Measurements from ENCODE around the gene FIBP. TPM values are rescaled to one million over a fixed set of nuclear protein-coding genes. Genes with fewer than 3 reads are reported as not detected.
A peak's percentile ranks its signal among the peaks of the same experiment; 100 is the strongest.

The FIBP gene
- total RNA-seq, 1 donor from 2014 or later, result 35.5 TPM

DNA sequence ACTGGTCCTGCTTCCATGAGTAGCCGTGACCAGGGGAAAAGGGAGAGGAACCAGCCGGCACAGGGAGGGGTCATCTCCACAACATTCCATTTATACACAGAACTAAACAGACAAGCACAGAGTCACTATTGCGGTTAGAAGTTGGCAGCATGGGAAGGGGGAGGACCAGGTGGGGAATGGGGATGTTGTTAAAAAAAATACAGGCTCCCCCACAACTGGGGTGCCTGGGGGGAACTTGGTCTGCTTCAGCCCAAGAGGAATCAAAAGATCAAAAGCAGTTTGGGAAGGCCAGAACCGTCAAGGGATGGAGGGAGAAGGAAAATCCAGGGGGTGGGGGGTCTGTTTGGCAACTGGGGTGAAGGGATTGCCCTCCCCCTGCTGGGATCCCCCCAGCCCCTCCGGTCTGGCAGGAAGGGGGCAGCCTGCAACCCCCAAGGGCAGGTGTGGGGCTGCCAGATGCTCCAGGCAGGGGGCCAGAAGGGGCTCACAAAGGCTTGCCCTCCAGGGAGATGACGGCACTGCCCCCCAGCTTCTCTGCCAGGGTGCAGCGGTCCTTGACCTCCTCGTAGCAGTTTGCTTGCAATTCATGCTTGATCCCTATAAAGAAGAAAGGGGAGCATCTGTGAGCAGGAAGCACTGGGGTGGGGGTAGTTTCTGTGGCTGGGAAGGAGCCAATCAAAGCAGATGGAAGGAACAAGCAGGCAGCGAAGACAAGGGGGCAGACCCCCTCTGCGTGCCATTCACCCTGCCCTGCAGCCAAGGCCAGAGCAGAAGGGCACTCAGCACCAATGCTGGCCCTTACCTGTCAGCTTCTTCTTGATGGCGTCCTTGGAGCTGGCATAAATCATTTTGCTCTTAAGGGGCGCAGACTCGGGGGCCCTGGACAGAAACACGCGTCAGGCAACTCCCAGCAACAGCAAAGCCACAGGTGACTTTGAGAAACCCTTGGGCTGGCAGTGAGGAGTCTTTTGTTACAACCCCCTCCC lies 33.1 kb downstream of the FIBP start:
- peaks cover 48% of the 10 kb centered on the region for H3K36me3 ChIP-seq
- ATAC-seq (no peak), DNase-seq (peak; percentile 62)

DNA sequence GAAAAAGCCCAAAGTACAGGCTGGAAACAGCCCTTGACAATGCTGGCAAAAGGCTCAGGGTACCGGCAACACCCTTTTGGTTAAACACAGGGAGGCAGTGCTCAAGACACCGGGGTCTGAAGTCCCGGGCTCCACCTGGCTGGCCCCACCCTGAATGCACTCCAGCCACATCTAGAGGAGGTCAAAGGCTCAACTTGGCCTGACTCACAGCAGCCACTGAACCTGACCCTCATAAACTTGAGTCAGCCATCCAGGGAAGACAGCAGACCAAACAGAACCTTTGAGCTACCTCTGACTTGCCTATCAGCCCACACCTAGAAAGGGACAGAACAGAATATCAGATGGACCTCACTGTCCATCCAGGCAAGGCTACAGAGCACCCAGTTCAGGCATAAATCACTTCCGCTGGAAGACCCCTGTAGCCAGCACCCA lies 34.1 kb downstream of the FIBP start:
- intact Hi-C loops (cut with DNase I), result no loop called here
- peaks cover 13% of the 10 kb centered on the region for H3K4me1 ChIP-seq
- H3K36me3 ChIP-seq, result peaks cover 48% of the 10 kb centered on the region
- TF ChIP-seq, protein P1, sequence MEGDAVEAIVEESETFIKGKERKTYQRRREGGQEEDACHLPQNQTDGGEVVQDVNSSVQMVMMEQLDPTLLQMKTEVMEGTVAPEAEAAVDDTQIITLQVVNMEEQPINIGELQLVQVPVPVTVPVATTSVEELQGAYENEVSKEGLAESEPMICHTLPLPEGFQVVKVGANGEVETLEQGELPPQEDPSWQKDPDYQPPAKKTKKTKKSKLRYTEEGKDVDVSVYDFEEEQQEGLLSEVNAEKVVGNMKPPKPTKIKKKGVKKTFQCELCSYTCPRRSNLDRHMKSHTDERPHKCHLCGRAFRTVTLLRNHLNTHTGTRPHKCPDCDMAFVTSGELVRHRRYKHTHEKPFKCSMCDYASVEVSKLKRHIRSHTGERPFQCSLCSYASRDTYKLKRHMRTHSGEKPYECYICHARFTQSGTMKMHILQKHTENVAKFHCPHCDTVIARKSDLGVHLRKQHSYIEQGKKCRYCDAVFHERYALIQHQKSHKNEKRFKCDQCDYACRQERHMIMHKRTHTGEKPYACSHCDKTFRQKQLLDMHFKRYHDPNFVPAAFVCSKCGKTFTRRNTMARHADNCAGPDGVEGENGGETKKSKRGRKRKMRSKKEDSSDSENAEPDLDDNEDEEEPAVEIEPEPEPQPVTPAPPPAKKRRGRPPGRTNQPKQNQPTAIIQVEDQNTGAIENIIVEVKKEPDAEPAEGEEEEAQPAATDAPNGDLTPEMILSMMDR (IDR thresholded peaks at IDR 0.05), result no peak
- no peaks in the 10 kb centered on the region for H3K9me3 ChIP-seq
- no peak for ATAC-seq
- H3K27me3 ChIP-seq, result no peaks in the 10 kb centered on the region
- peak; percentile 29 for DNase-seq
- H3K27ac ChIP-seq, result no peak overlapping the region
- H3K4me3 ChIP-seq, result no peak overlapping the region

More for the DNA sequence above, 33.1 kb downstream of the FIBP start:
- Histone ChIP-seq H3K27ac (no peak overlapping the region), H3K4me1 (peaks cover 20% of the 10 kb centered on the region), H3K4me3 (no peak overlapping the region), H3K9me3 (no peaks in the 10 kb centered on the region), H3K27me3 (no peaks in the 10 kb centered on the region)
- TF ChIP-seq, protein P1 (IDR thresholded peaks at IDR 0.05), result no peak
- intact Hi-C loops (cut with DNase I), result no loop called here

DNA sequence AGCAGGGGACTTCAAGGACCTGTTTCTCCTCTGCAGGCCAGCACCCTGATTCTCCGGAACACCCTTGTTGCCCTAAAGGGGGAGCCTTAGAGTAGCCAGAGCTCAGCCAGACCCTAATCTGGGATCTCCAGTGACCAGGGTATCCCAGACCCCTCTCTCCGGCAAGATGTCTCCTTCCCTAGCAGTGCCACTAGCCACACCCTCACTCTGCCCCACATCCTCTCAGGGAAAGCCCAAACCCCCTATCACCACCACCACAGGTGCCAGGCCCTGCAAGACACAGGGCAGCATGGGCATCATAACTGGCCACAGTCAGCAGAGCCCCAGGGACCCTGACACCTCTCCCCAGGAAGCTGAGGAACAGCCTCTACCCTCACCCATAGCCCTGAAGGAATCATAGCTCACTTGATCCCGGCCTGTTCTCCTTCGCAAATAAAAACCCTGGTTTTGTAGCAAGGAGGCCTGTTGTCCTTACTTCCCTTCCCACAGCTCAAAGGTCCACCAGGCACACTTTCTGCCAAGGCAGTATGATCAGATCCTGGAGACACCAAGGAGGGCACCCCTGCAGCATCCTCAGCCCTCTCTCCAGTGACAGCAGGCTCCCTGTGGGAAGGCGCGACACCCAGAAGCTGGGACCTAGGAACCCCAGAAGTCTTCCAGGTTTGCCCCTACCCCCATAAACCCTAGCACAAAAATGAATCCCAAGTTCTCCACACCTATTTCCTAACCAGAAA lies 34.9 kb downstream of the FIBP start:
- Histone ChIP-seq H3K27me3 (no peaks in the 10 kb centered on the region), H3K4me1 (peaks cover 8% of the 10 kb centered on the region), H3K4me3 (no peak overlapping the region), H3K27ac (no peak overlapping the region), H3K9me3 (no peaks in the 10 kb centered on the region), H3K36me3 (peaks cover 48% of the 10 kb centered on the region)
- intact Hi-C loops (cut with DNase I), result no loop called here
- TF ChIP-seq, protein P1 (IDR thresholded peaks at IDR 0.05), result no peak
- DNase-seq (peak; percentile 34), ATAC-seq (no peak)

DNA sequence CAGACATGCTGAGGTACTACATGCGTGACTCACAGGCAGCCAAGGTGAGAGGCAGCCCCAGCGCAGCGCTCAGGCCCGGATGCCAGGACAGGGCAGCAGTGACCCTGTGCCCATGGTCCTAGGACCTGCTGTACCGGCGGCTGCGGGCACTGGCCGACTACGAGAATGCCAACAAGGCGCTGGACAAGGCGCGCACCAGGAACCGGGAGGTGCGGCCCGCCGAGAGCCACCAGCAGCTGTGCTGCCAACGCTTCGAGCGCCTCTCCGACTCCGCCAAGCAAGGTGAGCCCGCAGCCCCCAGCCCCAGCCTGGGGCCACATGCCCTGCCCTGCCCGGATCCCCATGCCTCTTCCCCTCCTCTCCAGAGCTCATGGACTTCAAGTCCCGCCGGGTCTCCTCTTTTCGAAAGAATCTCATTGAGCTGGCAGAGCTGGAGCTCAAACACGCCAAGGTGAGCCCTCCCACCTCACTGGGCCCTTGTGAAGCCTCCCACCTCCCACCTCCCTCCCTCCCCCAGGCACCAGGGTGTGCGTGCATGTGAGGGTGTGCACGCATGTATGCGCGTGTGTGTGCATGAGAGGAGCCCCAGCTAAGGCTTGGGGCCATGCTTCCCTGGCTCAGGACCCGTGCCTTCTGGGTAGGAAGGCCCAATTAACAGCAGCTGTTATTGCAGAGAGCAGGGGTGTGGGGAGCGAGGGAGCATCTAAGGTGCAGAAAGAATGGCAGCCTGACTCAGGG lies 35.6 kb downstream of the FIBP start:
- intact Hi-C loops (cut with DNase I), result no loop called here

More for the DNA sequence above, 35.6 kb downstream of the FIBP start:
- H3K4me1 ChIP-seq, result peaks cover 8% of the 10 kb centered on the region
- no peaks in the 10 kb centered on the region for H3K9me3 ChIP-seq
- peaks cover 48% of the 10 kb centered on the region for H3K36me3 ChIP-seq
- H3K27me3 ChIP-seq, result no peaks in the 10 kb centered on the region
- no peak overlapping the region for H3K27ac ChIP-seq
- peak; percentile 58 for DNase-seq
- TF ChIP-seq, protein P1 (IDR thresholded peaks at IDR 0.05), result no peak
- H3K4me3 ChIP-seq, result no peak overlapping the region
- no peak for ATAC-seq

All from upper lobe of right lung (tissue), 1 donor.